GM21367 (cell line): ENCODE results near the gene ADPRS.

ENCODE experiments used
- ATAC-seq: cut with Tn5 transposase; IDR thresholded peaks from one replicate; pipeline ENCODE4 v1.9.1; 2021; ENCODE audit not compliant: unreplicated experiment

Gene ADPRS

GRCh38 chr1:36107394-36107793 is 18.7 kb downstream of the ADPRS start:
- ATAC-seq = no peak

- ATAC-seq = no peak
Observed at GRCh38 chr1:36108314-36108713, 19.6 kb downstream of the ADPRS start.

GRCh38 chr1:36109041-36109679 is 20.5 kb downstream of the ADPRS start:
- ATAC-seq = no peak

- ATAC-seq = no peak
Observed at GRCh38 chr1:36111151-36111550, 22.5 kb downstream of the ADPRS start.

GRCh38 chr1:36112823-36113222 is 24.1 kb downstream of the ADPRS start:
- no peak for ATAC-seq

GRCh38 chr1:36114371-36114770 is 25.7 kb downstream of the ADPRS start:
- no peak for ATAC-seq

- no peak for ATAC-seq
Observed at GRCh38 chr1:36115200-36115669, 26.5 kb downstream of the ADPRS start.

- no peak for ATAC-seq
Observed at GRCh38 chr1:36115931-36116330, 27.2 kb downstream of the ADPRS start.

GRCh38 chr1:36116901-36117300 is 28.2 kb downstream of the ADPRS start:
- no peak for ATAC-seq

- ATAC-seq = no peak
Observed at GRCh38 chr1:36118447-36119204, 29.9 kb downstream of the ADPRS start.

- no peak for ATAC-seq
Observed at GRCh38 chr1:36119456-36119855, 30.8 kb downstream of the ADPRS start.

- ATAC-seq = no peak
Observed at GRCh38 chr1:36122062-36123030, 33.7 kb downstream of the ADPRS start.

- no peak for ATAC-seq
Observed at GRCh38 chr1:36123356-36123755, 34.7 kb downstream of the ADPRS start.

- no peak for ATAC-seq
Observed at GRCh38 chr1:36124404-36125128, 35.9 kb downstream of the ADPRS start.

- no peak for ATAC-seq
Observed at GRCh38 chr1:36125129-36125991, 36.7 kb downstream of the ADPRS start, which contains the start of gene COL8A2. COL8A2 (minus strand) TSS chr1:36125222; CDS start chr1:36100242, 24,980 bp downstream.

- ATAC-seq = no peak
Observed at GRCh38 chr1:36126005-36126716, 37.5 kb downstream of the ADPRS start.

- ATAC-seq = no peak
Observed at GRCh38 chr1:36126797-36127500, 38.3 kb downstream of the ADPRS start.

- no peak for ATAC-seq
Observed at GRCh38 chr1:36128126-36128904, 39.6 kb downstream of the ADPRS start.
